Heart left ventricle (tissue), 13 donors: ENCODE results near the gene COLEC12.

Source experiments
- CTCF ChIP-seq, 12 donors: fragments of 200-600 bp; sonication (generic) in 4 of 12; IDR thresholded peaks; one replicate each; pipeline versions ENCODE4 v1.5.0 to v1.8.0; 2018 to 2022; ENCODE audit warnings: antibody characterized with exemption in 12 of 12, mild to moderate bottlenecking in 5 of 12
- POLR2A ChIP-seq, 2 donors: fragments of 450-650 bp; IDR thresholded peaks; one replicate each; pipeline ENCODE4 v1.6.1; 2017; ENCODE audit warnings: antibody characterized with exemption in 2 of 2, mild to moderate bottlenecking in 2 of 2, moderate library complexity in 2 of 2
- donor health status: ischemic (EF 13 %, LVEDD 7.1; RV severe dilation, severe dysfunction).
- donor health status: DM: no; HTN: yes; CAD: no.
- donor health status: DM: no; HTN: no; CAD: no.
- donor health status: ischemic (EF 25% LVEDD 6.9; RV normal size, moderate dysfunction).
- donor health status: ischemic (EF 25% LVEDD 5.7; RV mildly dilated, moderate dysfunction).
- donor health status: ischemic (EF 35%, LVEDD 5.7; RV mildly dilated, moderate dysfunction).
- donor health status: nonischemic (EF 11% LVEDD 7.7; RV severe dilation, severe dysfunction).
- donor health status: DM: yes; HTN: yes; CAD: no.
- donor health status: PGD.
- donor health status: ischemic (EF 29% LVEDD 5.4; RV normal size, mild dysfunction).
- donor health status: nonischemic (EF 23%, LVEDD 6.1; RV moderate dilation, normal function).

- TF ChIP-seq CTCF (IDR thresholded peaks at IDR 0.05) (no peak), POLR2A (IDR thresholded peaks at IDR 0.05) (no peak)
These were observed 115.6 kb downstream of the COLEC12 start for GRCh38 chr18:384897-385296.
